Fibroblast of the aortic adventitia (primary cell): Measurements from ENCODE around the gene JUP. TPM values are rescaled to one million over a fixed set of nuclear protein-coding genes. Genes with fewer than 3 reads are reported as not detected.
"Not testable (repeated sequence)": the region's sequence is repeated elsewhere in the genome, so short reads cannot be mapped to it uniquely, and the experiment has no call there.

Experiments used
- DNase-seq: peaks from one replicate; pipeline ENCODE4 v3.0.0-alpha.2; 2010; ENCODE audit warnings: low read depth
- H3K4me3 ChIP-seq: 2 replicates; pipeline ENCODE4 v1.5.1; 2011; ENCODE audit warnings: low read depth, mild to moderate bottlenecking, control low read depth, low read length, moderate library complexity
- total RNA-seq: library from RNA; depleted of rRNA; stranded (reverse); fragments of >200 nt; gene quantifications from 2 replicates; pipeline ENCODE4 v1.2.3, GENCODE V29; 2012; ENCODE audit warnings: low replicate concordance
- TF ChIP-seq, protein P1 (sequence below): IDR thresholded peaks from 2 replicates; pipeline ENCODE4 v1.5.1; 2011; ENCODE audit warnings: mild to moderate bottlenecking, low read length, control low read depth, inconsistent platforms; ENCODE audit not compliant: insufficient read depth

JUP gene
- total RNA-seq: 4.7 and 8.9 TPM in 2 replicates

DNA sequence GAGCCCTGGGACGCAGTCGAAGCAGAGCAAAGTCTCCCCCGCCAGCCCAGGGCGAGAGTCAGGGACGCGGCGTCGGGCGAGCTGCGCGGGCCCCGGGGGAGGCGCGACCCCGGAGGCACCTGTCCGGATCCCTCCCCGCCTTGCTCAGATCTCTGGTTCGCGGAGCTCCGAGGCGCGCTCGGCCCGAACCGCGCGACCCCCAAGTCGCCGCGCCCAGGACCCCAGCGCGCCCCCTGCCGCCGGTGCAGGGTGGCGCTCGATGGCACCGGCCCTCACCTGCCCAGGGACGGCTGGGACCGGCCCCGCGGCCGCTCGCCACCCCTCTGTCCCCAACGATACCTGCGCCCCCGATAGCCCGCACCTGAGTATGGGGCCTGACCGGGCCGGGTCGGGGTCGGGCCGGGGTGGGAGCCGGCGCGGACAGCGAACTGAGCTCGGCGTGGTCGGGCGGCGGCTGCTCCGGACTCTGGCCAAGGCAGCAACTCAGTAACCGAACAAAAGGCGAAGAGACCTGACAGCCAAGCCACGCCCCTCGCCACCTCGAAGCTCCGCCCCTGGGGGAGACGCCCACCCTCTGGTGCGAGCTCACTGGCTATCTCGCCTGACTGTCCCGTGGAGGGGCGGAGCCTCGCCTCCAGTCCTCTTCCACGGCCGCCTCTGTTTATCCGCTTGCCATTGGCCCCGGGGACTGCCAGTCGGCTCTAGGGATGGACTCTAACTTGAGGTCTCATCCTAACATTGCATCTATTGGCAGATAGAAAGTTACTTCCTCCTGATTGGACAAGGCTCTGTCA is at the start of gene JUP:
Gene JUP (minus strand): TSS at position 485 of the 794 bp plus-strand sequence. CDS start 14,857 bp downstream, outside the sequence.
- peak; percentile 96 for DNase-seq
- peak within 1 kb of the TSS; percentile 65 for H3K4me3 ChIP-seq
- TF ChIP-seq, protein P1, sequence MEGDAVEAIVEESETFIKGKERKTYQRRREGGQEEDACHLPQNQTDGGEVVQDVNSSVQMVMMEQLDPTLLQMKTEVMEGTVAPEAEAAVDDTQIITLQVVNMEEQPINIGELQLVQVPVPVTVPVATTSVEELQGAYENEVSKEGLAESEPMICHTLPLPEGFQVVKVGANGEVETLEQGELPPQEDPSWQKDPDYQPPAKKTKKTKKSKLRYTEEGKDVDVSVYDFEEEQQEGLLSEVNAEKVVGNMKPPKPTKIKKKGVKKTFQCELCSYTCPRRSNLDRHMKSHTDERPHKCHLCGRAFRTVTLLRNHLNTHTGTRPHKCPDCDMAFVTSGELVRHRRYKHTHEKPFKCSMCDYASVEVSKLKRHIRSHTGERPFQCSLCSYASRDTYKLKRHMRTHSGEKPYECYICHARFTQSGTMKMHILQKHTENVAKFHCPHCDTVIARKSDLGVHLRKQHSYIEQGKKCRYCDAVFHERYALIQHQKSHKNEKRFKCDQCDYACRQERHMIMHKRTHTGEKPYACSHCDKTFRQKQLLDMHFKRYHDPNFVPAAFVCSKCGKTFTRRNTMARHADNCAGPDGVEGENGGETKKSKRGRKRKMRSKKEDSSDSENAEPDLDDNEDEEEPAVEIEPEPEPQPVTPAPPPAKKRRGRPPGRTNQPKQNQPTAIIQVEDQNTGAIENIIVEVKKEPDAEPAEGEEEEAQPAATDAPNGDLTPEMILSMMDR: peak; percentile 15

DNA sequence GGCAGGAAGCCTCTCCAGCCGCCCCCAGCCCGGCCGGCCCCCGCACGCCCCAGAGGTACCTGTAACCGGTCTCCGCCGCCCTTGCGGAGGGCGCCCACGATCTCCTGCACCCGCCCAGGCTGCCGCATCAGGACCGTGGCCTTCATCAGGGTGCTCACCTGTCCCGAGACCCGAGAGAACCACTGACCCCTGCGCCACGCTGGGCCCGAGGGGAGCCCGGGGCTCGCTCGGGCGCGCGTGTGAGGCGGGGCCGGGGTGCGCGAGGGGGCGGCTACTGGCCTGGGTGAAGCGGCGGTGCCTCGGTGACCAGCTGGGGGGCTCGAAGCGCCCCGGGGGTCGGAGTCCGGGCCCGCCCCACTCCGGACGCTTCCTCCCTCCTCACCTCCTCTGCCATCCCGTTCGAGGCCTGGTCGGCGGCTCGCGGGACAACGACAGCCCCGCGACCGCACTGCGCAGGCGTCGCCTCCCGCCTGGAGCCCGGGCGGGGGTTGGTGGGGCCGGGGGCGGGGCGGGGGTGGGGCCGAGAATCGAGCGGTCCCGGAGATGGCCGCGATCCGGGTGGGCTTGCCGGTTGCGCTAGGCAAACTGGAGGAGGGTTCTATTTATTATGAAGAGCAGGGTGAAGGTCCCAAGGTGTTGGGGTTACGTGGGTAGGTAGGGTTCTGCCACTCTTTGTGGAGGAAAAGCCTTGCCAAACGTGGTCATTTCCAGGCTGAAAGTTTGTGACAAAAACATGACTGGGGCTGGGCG is 49.5 kb upstream of the JUP start, which contains the start of gene NT5C3B:
Gene NT5C3B (minus strand): TSS at position 433 of the 750 bp plus-strand sequence. CDS start 39 bp downstream, at position 394.
- no peak for DNase-seq
- TF ChIP-seq, protein P1: no peak
- peak within 1 kb of the TSS; percentile 81 for H3K4me3 ChIP-seq

GRCh38 chr17:41835214-41835799 is 48.8 kb upstream of the JUP start:
- DNase-seq: no peak
- peak overlapping the region; percentile 81 for H3K4me3 ChIP-seq
- TF ChIP-seq, protein P1: no peak

DNA sequence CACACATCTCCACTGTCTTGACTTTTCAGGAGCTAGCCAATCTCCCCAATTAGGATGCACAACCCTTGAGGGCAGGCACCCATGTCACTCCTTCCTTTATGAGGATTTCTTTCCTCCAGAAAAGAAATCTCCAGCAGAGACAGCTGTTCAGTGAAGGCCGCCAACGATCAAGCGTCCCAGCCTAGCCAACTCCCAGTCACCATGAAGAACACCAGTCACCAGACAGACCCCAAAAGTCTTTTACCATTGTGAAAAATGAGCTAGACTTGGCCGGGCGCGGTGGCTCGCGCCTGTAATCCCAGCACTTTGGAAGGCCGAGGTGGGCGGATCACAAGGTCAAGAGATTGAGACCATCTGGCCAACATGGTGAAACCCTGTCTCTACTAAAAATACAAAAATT is 43.5 kb upstream of the JUP start:
- DNase-seq, H3K4me3 ChIP-seq: not testable (repeated sequence)

DNA sequence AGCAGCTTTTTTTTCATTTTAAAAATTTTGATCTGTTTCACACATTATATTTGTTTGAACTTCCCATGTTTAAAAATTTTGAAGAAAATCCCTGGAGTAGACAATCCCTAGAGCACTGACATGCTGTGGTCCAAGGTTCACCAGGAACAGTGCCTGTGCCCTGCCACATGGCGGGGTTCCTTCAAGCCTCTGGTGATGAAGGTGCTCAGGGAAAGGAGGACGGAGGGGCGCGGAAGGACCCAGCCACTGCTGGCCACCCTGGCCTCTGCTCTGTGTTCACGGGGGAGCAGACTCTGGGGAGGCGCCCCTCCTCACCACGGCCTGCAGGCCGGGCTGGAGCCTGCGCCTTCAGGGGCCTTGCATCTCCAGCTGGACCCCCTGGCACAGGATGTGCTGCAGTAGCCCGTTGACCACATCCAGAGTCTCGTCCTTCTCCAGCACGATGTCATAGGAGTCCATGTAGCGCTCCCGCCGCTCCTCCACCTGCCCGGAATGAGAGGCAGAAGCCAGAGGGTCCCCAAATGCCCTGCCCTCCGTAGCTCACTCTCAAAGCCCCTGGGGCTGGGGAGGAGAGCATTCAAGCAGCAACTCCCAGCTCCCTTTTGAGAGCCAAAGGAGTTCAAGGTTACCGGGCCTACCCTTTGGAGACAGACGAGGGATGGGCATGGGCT is 38.8 kb upstream of the JUP start:
- DNase-seq: no peak
- TF ChIP-seq, protein P1: no peak
- H3K4me3 ChIP-seq: no peak overlapping the region

- TF ChIP-seq, protein P1: no peak
- DNase-seq: peak; percentile 57
- no peak overlapping the region for H3K4me3 ChIP-seq
Measured at GRCh38 chr17:41824086-41824485, 37.6 kb upstream of the JUP start.
